WTC11 (cell line): Measurements from ENCODE around the gene COL4A3. TPM values are rescaled to one million over a fixed set of nuclear protein-coding genes. Genes with fewer than 3 reads are reported as not detected.

Source experiments
- ATAC-seq: fragments of 200-7000 bp; cut with Tn5 transposase; 2 replicates; pipeline ENCODE4 v1.10.0; 2021; ENCODE audit warnings: mild to moderate bottlenecking, moderate library complexity
- CTCF ChIA-PET: fragments of 300-600 bp; sonication (Branson Sonifier 250); formaldehyde crosslinking; loops from one replicate; lab custom pipeline; 2021; ENCODE audit warnings: antibody characterized with exemption; lab: Charles Lee
- POLR2A ChIA-PET: fragments of 350-600 bp; sonication (Branson Sonifier 250); formaldehyde crosslinking; loops from one replicate; lab custom pipeline; 2021; ENCODE audit warnings: antibody characterized with exemption; lab: Charles Lee
- DNase-seq: peaks from one replicate; pipeline ENCODE4 v3.0.0; 2021; ENCODE audit warnings: low spot score
- H3K27ac Mint-ChIP-seq: 2 replicates; pipeline ENCODE4 v1.8.0; 2021; ENCODE audit warnings: mixed read lengths
- H3K27me3 Mint-ChIP-seq: 2 replicates; pipeline ENCODE4 v1.8.0; 2021; ENCODE audit warnings: low read depth, mild to moderate bottlenecking, moderate library complexity, mixed read lengths
- H3K36me3 Mint-ChIP-seq: 2 replicates; pipeline ENCODE4 v1.8.0; 2021; ENCODE audit warnings: mixed read lengths
- H3K4me1 Mint-ChIP-seq: 2 replicates; pipeline ENCODE4 v1.8.0; 2022; ENCODE audit warnings: mixed read lengths
- H3K4me3 Mint-ChIP-seq: 2 replicates; pipeline ENCODE4 v1.8.0; 2021; ENCODE audit warnings: mild to moderate bottlenecking, moderate library complexity, mixed read lengths
- H3K9me3 Mint-ChIP-seq: 2 replicates; pipeline ENCODE4 v1.8.0; 2021; ENCODE audit warnings: mixed read lengths
- AFF4 ChIP-seq: sonication (generic); formaldehyde crosslinking; IDR thresholded peaks from 2 replicates; pipeline ENCODE4 v1.8.1; 2023; ENCODE audit warnings: mild to moderate bottlenecking, missing genetic modification reagents, borderline replicate concordance
- ARID4B ChIP-seq: sonication (generic); formaldehyde crosslinking; IDR thresholded peaks from 2 replicates; pipeline ENCODE4 v1.8.0; 2023; ENCODE audit warnings: missing genetic modification reagents, mild to moderate bottlenecking, borderline replicate concordance
- CBFB ChIP-seq: sonication (generic); formaldehyde crosslinking; IDR thresholded peaks from 2 replicates; pipeline ENCODE4 v1.8.1; 2022; ENCODE audit warnings: mild to moderate bottlenecking, low read depth, missing genetic modification reagents
- CREM ChIP-seq: sonication (generic); formaldehyde crosslinking; IDR thresholded peaks from 2 replicates; pipeline ENCODE4 v1.8.1; 2022; ENCODE audit warnings: mild to moderate bottlenecking, missing genetic modification reagents, moderate library complexity
- FOXP1 ChIP-seq: sonication (generic); formaldehyde crosslinking; IDR thresholded peaks from 2 replicates; pipeline ENCODE4 v1.8.0; 2022; ENCODE audit warnings: missing genetic modification reagents, mild to moderate bottlenecking, moderate library complexity, borderline replicate concordance
- HMGA2 ChIP-seq: fragments of 250-450 bp; sonication (Bioruptor Pico); IDR thresholded peaks from 2 replicates; pipeline ENCODE4 v1.4.0; 2021; ENCODE audit warnings: mild to moderate bottlenecking, moderate library complexity
- IRF2 ChIP-seq: sonication (generic); formaldehyde crosslinking; IDR thresholded peaks from 2 replicates; pipeline ENCODE4 v1.8.0; 2022; ENCODE audit warnings: low read depth, missing genetic modification reagents, borderline replicate concordance
- KAT7 ChIP-seq: sonication (generic); formaldehyde crosslinking; IDR thresholded peaks from 2 replicates; pipeline ENCODE4 v1.8.1; 2023; ENCODE audit warnings: missing genetic modification reagents, mild to moderate bottlenecking, borderline replicate concordance
- MAX ChIP-seq: sonication (generic); formaldehyde crosslinking; IDR thresholded peaks from 2 replicates; pipeline ENCODE4 v1.8.0; 2022; ENCODE audit warnings: mild to moderate bottlenecking, missing genetic modification reagents
- MLX ChIP-seq: sonication (generic); formaldehyde crosslinking; IDR thresholded peaks from 2 replicates; pipeline ENCODE4 v1.8.1; 2023; ENCODE audit warnings: mild to moderate bottlenecking, missing genetic modification reagents, moderate library complexity
- NFATC4 ChIP-seq: fragments of 250-450 bp; sonication (Bioruptor Pico); IDR thresholded peaks from 2 replicates; pipeline ENCODE4 v1.9.0; 2021; ENCODE audit warnings: mild to moderate bottlenecking
- NFYB ChIP-seq: sonication (generic); formaldehyde crosslinking; conservative IDR thresholded peaks from 2 replicates; pipeline ENCODE4 v1.8.0; 2022; ENCODE audit warnings: low read depth, missing genetic modification reagents
- PREB ChIP-seq: sonication (generic); formaldehyde crosslinking; IDR thresholded peaks from 2 replicates; pipeline ENCODE4 v1.8.1; 2022; ENCODE audit warnings: mild to moderate bottlenecking, missing genetic modification reagents, moderate library complexity, borderline replicate concordance
- RORB ChIP-seq: fragments of 250-450 bp; sonication (Bioruptor Pico); IDR thresholded peaks from 2 replicates; pipeline ENCODE4 v1.9.0; 2021; ENCODE audit warnings: mild to moderate bottlenecking
- SOX15 ChIP-seq: fragments of 250-450 bp; sonication (Bioruptor Pico); IDR thresholded peaks from 2 replicates; pipeline ENCODE4 v1.9.0; 2021; ENCODE audit warnings: mild to moderate bottlenecking
- ZMAT4 ChIP-seq: fragments of 250-450 bp; sonication (Bioruptor Pico); IDR thresholded peaks from 2 replicates; pipeline ENCODE4 v1.9.0; 2021; ENCODE audit warnings: mild to moderate bottlenecking
- ZNF121 ChIP-seq: sonication (generic); formaldehyde crosslinking; IDR thresholded peaks from 2 replicates; pipeline ENCODE4 v1.8.0; 2023; ENCODE audit warnings: missing genetic modification reagents
- ZNF396 ChIP-seq: fragments of 250-450 bp; sonication (Bioruptor Pico); IDR thresholded peaks from 2 replicates; pipeline ENCODE4 v1.8.0; 2021; ENCODE audit warnings: mild to moderate bottlenecking, moderate library complexity, borderline replicate concordance
- ZNF423 ChIP-seq: fragments of 250-450 bp; sonication (Bioruptor Pico); IDR thresholded peaks from 2 replicates; pipeline ENCODE4 v2.1.2; 2022; ENCODE audit warnings: mild to moderate bottlenecking, moderate library complexity
- ZSCAN18 ChIP-seq: fragments of 250-450 bp; sonication (Bioruptor Pico); IDR thresholded peaks from 2 replicates; pipeline ENCODE4 v2.1.2; 2022; ENCODE audit warnings: mild to moderate bottlenecking, moderate library complexity
- total RNA-seq: library from RNA; stranded (reverse); gene quantifications from 3 replicates; pipeline ENCODE4 v1.2.3, GENCODE V29; 2021

The COL4A3 gene
- total RNA-seq, 1 experiment from 2014 or later, result 0.90 TPM

- no peak overlapping the region for H3K4me3 Mint-ChIP-seq
- CTCF ChIA-PET, result no interaction called here
Measured at GRCh38 chr2:227183657-227184367, 19.4 kb downstream of the COL4A3 start.

GRCh38 chr2:227185615-227186232, 21.3 kb downstream of the COL4A3 start:
- ChIA-PET CTCF (interaction anchor here (0.8 to 1.8 kb wide), 3 partner anchors 9 to 53 kb away, joined by 3 to 7 read pairs (median 4); no protein-coding TSS in a partner anchor), POLR2A (interaction anchor here (0.7 kb wide), 1 partner anchor 454 kb away, joined by 3 read pairs; no protein-coding TSS in a partner anchor)
- ATAC-seq (peak; percentile 62), DNase-seq (no peak)
- H3K4me1 Mint-ChIP-seq, result peaks cover 44% of the 10 kb centered on the region
- peaks cover 9% of the 10 kb centered on the region; the same call in 1 of the 2 replicates for H3K36me3 Mint-ChIP-seq
- H3K27ac Mint-ChIP-seq, result no peak overlapping the region
- no peak overlapping the region for H3K4me3 Mint-ChIP-seq
- H3K9me3 Mint-ChIP-seq, result peaks cover 16% of the 10 kb centered on the region
- no peaks in the 10 kb centered on the region for H3K27me3 Mint-ChIP-seq
- TF ChIP-seq PREB (CRISPR knock-in tag), result no peak
- TF ChIP-seq AFF4 (CRISPR knock-in tag), result no peak
- TF ChIP-seq ZSCAN18 (CRISPR knock-in tag), result no peak
- no peak for TF ChIP-seq ZNF396 (CRISPR knock-in tag)
- no peak for TF ChIP-seq CREM (CRISPR knock-in tag)
- TF ChIP-seq NFYB, result no peak
- no peak for TF ChIP-seq MAX (CRISPR knock-in tag)
- TF ChIP-seq FOXP1 (CRISPR knock-in tag), result no peak
- TF ChIP-seq ARID4B, result no peak
- no peak for TF ChIP-seq NFATC4 (CRISPR knock-in tag)
- no peak for TF ChIP-seq MLX
- TF ChIP-seq RORB (CRISPR knock-in tag), result no peak
- no peak for TF ChIP-seq IRF2 (CRISPR knock-in tag)
- no peak for TF ChIP-seq CBFB (CRISPR knock-in tag)
- TF ChIP-seq HMGA2 (CRISPR knock-in tag), result no peak
- no peak for TF ChIP-seq KAT7
- no peak for TF ChIP-seq ZNF121 (CRISPR knock-in tag)

More at GRCh38 chr2:227183657-227184367, 19.4 kb downstream of the COL4A3 start:
- Mint-ChIP-seq H3K9me3 (peaks cover 16% of the 10 kb centered on the region), H3K36me3 (peaks cover 9% of the 10 kb centered on the region; the same call in 1 of the 2 replicates), H3K27me3 (no peaks in the 10 kb centered on the region), H3K4me1 (peaks cover 46% of the 10 kb centered on the region), H3K27ac (no peak overlapping the region)
- POLR2A ChIA-PET, result no interaction called here
- TF ChIP-seq SOX15 (CRISPR knock-in tag), result no peak
- no peak for TF ChIP-seq ZMAT4 (CRISPR knock-in tag)
- no peak for TF ChIP-seq ZNF423 (CRISPR knock-in tag)
- no peak for TF ChIP-seq IRF2 (CRISPR knock-in tag)
- DNase-seq (no peak), ATAC-seq (no peak)
